LHCN-M2 (cell line): ENCODE data around the gene PBX1. TPM values are rescaled to one million over a fixed set of nuclear protein-coding genes. Genes with fewer than 3 reads are reported as not detected.

Experiments used
- DNase-seq: peaks from one replicate; pipeline ENCODE4 v3.0.0-alpha.2; 2012; ENCODE audit warnings: low read depth
- total RNA-seq: library from RNA; depleted of rRNA; stranded (reverse); fragments of >200 nt; gene quantifications from 2 replicates; pipeline ENCODE4 v1.2.3, GENCODE V29; 2014

PBX1 gene
- total RNA-seq, 1 experiment from 2014 or later = 3.6 TPM

DNA sequence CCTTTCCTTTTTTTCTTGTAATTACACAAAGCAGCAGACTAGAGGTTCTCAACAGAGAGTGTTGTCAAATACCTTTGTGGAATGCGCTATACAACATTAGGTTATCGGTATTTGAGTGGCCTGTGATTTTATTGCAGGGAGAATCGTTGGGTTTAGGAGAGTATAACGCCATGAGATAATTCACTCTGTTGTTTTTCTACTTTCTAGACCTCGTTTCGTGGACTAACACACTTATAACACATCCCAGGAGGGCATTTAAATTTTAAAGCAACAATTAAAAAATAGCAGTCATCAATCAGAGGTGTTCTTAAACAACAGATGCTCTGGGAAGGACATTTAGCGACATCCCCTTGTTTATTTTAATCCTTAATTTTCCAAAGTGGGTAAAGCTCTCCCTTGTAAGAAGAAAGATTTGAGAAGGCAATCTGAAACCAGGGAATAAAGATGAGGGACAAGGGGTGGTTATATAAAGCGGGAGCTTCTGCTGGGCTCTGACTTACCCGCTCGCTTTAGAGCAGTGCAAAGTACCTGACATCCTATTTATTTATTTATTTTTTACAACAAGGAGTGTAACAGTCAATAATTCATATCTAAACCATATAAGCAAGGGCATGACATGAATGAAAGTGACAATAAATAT lies 4.9 kb downstream of the PBX1 start:
- no peak for DNase-seq

DNA sequence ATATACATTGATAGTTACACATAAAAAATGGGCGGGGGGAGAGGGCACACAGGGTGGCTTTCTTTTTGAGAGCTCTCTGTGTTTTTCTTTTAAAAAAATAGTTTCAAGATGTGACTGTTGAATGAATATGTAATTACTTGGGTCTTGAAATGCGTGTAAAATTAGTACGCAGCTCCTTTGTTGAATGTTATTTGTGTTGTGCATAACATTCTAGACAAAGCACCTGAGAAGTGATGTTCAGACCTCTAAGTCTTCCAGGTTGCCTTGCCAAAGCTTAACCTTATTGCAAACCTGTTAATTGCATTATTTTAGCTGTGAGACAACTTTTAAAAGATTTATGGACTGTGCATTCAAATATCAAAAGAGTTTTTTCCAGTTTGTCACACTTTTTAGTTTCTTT lies 5.4 kb downstream of the PBX1 start:
- DNase-seq = no peak

DNA sequence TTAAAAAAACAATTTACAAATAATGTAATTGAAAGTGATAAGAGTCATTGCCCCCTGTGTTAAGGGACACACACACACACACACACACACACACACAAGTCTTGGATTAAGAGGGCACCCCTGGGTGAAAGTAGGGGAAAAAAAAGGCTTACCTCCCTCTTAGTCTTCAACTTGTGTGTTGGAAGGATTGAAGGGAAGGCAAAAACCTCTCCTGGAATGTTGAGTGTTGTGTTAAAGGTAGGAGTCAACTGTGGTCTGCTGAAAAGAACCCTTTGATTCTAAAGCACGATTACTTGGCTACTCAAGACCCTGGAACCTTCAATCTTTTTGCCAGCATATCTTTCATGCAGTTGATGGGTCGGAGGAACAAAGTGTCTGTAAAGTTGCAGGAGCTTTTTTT lies 6.4 kb downstream of the PBX1 start:
- no peak for DNase-seq

GRCh38 chr1:164567774-164568173 lies 8.8 kb downstream of the PBX1 start:
- DNase-seq = no peak

- DNase-seq = no peak
Measured at GRCh38 chr1:164569241-164569640, 10.3 kb downstream of the PBX1 start.

DNA sequence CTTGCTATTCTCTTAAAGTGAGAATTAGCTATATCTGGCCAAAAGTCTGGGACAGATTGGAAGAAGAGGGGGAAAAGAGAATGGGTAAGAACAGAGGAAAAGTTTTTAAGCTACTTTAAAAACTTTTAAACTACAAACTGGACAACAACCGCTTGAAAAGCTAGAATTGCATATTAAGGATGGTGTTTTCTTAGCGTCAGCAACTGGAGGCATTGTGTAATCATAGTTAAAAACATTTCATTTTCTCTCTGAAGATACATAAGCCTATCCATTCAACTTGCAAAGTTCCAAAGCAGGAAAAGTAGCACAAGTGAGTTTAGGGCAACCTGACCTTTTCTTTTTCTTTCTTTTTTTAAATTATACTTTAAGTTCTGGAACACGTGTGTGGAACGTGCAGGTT lies 10.9 kb downstream of the PBX1 start:
- no peak for DNase-seq

GRCh38 chr1:164571333-164571732 lies 12.3 kb downstream of the PBX1 start:
- DNase-seq = no peak

DNA sequence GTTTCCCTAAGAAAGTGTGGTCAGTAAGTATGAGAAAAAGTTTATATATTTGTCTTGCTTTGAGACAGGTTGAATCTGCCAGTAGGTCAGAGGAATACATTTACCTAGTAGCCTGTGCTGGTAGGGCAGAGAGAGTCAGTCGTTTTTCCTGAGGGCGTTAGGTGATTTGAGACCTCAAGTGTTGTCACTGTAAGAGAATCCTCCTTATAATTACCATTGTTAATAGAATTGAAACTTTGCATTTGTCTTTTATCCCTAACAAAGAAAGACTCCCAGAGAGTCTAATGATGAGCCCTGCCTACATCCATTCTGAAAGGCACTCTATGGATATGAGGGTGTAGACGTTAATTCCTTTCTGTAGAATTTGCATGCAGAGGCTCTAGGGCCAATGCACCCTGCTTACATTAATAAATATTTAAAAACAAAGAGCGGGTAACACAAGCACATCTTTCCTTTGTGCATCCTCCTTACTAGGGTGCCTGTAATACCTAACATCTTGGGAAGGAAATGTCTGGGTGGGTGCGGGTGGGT lies 16.4 kb downstream of the PBX1 start:
- no peak for DNase-seq

DNA sequence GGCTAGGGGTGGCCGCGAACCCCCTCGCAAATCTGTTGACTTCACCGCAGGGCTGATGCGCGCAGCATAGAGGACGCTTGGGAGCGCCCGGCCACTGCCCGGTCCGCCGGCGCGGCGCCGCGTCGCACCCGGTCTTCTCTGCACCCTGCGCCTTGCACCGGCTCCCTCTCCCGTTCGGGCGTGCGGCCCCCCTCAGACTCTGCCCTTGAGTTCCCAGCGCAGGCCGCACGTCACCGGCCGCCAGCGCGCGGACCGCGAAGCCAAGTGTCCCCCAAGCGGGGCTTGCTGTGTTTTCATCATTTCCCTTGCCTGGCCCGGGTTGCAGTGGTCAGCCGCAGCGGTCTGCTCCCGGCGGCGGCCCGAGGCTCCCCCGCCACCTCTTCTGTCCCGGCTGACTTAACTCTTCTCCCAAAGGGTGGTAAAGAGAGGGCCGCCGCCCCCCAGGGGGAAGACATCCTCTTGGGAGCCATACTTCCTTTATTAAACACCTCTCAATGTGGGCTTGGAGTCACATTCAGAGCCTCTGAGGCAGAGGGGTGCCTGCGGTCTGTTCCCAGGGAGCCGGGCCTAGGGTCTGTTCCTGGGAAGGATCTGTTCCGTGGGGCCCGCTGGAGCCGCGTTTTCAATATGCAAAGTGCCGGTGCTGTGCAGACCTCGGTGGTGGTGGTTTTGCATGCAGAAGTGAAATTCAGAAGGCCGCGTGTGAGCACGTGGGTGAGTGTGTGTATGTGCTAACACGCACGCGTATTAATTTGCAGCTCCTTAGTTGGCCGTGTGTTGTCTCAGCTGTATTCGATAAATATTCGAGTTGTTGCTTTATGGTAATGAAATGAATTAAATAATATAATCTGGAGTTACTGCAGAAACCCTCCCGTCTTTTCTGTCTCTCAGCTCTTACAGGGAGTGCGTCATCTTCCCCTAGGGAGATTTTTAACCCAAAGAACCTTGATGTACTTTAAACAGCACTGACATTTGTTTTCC lies 17.6 kb downstream of the PBX1 start:
- no peak for DNase-seq

DNA sequence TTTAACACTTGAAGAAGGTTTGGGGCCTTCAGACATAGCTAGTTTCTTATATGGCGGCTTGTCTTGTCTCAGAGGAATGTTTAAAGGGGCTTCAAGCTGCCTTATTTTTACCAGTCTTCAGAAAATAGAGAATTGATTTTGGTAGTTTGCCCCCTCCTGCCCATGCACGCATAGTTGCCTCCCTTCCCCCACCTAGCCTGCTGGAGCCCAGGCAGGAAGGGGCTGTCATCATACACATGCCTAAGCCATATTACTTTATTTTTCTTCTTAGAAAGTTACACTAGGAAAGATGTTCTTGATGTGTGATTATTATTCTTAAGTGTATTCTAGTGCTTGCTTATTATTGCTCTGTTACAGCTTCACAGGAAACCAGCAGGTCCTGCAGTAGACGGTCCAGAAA lies 18.3 kb downstream of the PBX1 start:
- no peak for DNase-seq

- DNase-seq = no peak
Measured at GRCh38 chr1:164578479-164579200, 19.7 kb downstream of the PBX1 start.

DNA sequence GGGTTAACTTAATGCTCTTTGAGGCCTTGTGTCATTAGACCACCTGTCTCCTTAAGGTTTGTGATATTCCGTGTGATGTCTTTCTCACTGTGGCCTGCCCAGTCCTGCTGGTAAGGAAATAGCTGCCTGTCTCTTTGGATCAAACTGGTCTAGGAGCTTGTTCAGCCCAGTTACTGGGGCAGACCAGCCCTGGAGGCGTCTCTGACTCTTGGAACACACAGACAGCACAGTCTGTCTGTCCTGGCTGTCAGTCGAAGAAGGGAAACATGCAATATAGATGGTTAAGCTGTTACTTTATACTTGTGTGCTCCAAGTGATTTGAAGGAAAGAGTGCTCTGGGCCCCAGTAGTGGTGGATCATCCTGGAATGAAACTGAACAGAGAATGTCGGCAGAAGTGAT lies 20.4 kb downstream of the PBX1 start:
- no peak for DNase-seq

GRCh38 chr1:164581762-164582161 lies 22.8 kb downstream of the PBX1 start:
- DNase-seq = no peak

DNA sequence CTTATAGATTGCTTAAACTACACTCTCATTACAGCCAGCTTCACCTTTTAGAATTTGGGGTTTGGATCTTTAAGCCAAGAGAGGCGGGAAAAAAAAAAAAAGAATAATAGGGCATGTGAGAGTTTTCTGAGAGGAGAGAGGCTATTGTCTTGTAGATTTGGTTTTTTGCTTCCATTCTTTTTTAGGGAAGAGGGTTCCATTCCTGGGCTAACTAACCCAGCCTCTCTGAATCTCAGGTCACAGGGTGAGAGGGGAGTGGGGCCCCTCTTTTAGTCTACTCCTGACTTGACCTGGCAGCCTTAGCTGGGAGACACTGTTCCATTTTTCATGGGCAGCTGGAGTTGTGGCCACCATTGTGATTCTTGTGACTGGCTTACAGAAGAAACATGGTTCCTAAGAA lies 24.2 kb downstream of the PBX1 start:
- no peak for DNase-seq

- DNase-seq = no peak
Measured at GRCh38 chr1:164583835-164584539, 25.0 kb downstream of the PBX1 start.

DNA sequence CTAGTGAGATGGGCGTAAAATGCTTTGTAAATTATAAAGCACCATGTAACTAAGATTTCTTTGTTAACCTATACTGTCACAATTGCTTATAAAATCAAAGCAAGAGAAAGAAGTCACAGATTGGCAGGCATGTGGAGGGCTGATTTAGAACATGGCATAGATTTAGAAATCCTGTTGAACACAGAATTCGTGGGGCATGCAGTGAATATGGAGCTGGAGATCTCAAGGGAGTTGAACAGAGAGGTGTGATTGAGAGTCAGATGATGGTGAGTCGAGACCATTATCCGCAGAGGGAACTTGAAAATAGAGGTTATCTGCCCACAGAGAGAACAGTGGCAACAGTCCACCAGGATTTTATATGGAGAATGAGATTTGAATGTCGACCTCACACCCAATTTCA lies 27.6 kb downstream of the PBX1 start:
- DNase-seq = no peak

DNA sequence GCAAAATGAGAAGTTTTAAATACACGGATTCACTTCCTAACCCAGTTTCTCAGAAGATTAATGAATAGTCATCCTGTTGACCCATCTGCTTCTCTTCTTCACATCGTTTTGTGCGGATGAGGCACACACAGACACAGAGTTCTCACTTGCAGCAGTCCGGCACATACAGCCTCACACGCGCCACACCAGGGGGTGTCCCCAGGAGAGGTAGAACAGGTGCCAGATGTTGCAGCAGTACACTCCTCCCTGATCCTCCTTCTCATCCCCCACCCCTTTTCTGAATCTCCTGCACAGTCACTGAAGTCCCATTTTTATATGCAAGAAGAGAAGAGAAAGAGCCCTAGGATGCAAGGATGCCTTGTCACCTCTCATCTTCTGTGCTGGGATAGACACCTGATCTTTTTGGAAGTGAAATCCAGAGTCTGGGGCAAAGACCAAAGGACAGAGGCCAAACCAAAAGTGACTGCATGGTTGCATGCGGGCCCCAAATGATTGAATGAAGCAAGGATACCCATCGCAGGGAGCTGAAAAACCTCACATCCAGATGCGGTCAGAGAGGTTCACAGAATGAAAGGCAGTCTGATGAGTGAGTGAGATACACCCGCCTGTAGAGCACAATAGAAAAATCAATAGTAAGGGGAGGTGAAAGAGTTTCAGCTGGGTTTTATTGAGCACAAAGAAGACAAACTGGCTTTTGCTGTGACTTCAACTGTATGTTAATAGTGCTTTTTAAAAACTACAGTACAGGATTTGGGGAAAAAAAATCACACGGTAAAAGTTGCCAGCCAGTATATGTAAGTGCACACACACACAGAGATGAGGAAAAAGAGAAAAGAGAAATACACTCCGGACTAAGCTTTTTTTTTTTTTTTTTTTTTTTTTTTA lies 28.9 kb downstream of the PBX1 start:
- no peak for DNase-seq

GRCh38 chr1:164588516-164589341 lies 29.7 kb downstream of the PBX1 start:
- DNase-seq = no peak

DNA sequence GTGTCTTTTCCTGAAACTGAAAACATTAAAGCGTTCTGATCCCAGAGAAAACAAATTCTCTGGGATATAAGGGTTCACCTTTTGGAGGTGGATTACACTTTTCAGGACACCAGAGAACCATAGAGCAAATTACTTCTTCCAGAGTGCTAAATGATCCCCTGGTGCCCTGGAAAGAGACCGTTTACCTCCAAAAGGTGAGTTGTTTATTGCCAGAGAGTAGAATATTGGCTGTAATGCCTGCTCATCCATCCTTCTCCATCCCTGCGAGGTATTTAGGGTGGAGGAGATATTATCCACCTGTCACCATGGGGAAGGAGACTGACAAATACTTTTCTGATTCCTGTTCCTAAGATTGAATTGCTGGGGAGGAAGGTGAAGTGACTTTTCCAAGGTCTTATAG lies 30.4 kb downstream of the PBX1 start:
- no peak for DNase-seq
